ENCODE measurements around the gene SPTB.

DNA sequence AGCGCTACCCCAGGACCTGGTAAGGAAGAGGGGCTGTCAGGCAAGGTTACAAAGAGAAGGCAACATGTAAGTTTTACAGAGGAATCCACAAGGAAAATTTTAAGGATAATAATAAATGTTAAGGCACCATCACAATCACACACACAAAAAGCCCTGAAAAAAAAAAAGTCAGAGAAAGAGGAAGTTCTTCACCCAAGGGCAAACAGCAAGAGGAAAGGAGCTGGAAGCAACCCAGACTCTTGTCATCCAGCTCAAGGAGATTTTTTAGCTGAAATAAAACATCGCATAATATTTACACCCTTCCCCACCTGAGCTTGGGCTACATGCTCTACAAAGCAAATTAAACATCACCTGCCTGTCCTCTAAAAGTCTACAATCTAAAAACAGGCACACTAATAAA is 9.5 kb downstream of the SPTB start:
- TF ChIP-seq, protein P1, sequence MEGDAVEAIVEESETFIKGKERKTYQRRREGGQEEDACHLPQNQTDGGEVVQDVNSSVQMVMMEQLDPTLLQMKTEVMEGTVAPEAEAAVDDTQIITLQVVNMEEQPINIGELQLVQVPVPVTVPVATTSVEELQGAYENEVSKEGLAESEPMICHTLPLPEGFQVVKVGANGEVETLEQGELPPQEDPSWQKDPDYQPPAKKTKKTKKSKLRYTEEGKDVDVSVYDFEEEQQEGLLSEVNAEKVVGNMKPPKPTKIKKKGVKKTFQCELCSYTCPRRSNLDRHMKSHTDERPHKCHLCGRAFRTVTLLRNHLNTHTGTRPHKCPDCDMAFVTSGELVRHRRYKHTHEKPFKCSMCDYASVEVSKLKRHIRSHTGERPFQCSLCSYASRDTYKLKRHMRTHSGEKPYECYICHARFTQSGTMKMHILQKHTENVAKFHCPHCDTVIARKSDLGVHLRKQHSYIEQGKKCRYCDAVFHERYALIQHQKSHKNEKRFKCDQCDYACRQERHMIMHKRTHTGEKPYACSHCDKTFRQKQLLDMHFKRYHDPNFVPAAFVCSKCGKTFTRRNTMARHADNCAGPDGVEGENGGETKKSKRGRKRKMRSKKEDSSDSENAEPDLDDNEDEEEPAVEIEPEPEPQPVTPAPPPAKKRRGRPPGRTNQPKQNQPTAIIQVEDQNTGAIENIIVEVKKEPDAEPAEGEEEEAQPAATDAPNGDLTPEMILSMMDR (IDR thresholded peaks at IDR 0.05; ENCODE audit: low read depth, low read length), result no peak
- TF ChIP-seq EZH2phosphoT487 (IDR thresholded peaks at IDR 0.05; ENCODE audit: low read depth), result no peak
